IPS DF 6.9 (cell line): ENCODE results near the gene PRMT3.

ENCODE experiments used
- DNase-seq: peaks from one replicate; pipeline ENCODE4 v3.0.0-alpha.2; 2013; ENCODE audit warnings: low read depth, low spot score
- H3K27ac ChIP-seq: one replicate; pipeline ENCODE4 v1.5.1; 2013; ENCODE audit warnings: low read length, control low read depth
- H3K27me3 ChIP-seq: 2 replicates; pipeline ENCODE4 v1.6.1; 2013; ENCODE audit warnings: mild to moderate bottlenecking, low read length; ENCODE audit not compliant: control insufficient read depth, insufficient read depth
- H3K36me3 ChIP-seq: 2 replicates; pipeline ENCODE4 v1.6.1; 2013; ENCODE audit warnings: low read length; ENCODE audit not compliant: control insufficient read depth, insufficient read depth
- H3K4me1 ChIP-seq: 2 replicates; pipeline ENCODE4 v1.6.1; 2013; ENCODE audit warnings: low read length; ENCODE audit not compliant: control insufficient read depth, insufficient read depth
- H3K4me3 ChIP-seq: 2 replicates; pipeline ENCODE4 v1.5.1; 2013; ENCODE audit warnings: mild to moderate bottlenecking, low read length
- H3K9me3 ChIP-seq: 2 replicates; pipeline ENCODE4 v1.6.1; 2013; ENCODE audit warnings: low read length, inconsistent platforms; ENCODE audit not compliant: control insufficient read depth, insufficient read depth
- WGBS: extraction: QIAGEN DNeasy Blood & Tissue Kit; methylation state at CpG from one replicate; pipeline ENCODE4 v1.1.7; 2013; ENCODE audit warnings: mixed read lengths, missing lambda C conversion rate; ENCODE audit not compliant: insufficient read length, insufficient coverage; 5-methylcytosine and 5-hydroxymethylcytosine counted together

PRMT3 gene

GRCh38 chr11:20417771-20418170 lies 30.3 kb downstream of the PRMT3 start:
- no peaks in the 10 kb centered on the region for H3K27me3 ChIP-seq
- no peaks in the 10 kb centered on the region for H3K4me1 ChIP-seq
- no peak overlapping the region for H3K27ac ChIP-seq
- H3K4me3 ChIP-seq, result no peak overlapping the region
- H3K36me3 ChIP-seq, result no peaks in the 10 kb centered on the region; the same call in 1 of the 2 replicates
- DNase-seq, result no peak
- no peaks in the 10 kb centered on the region for H3K9me3 ChIP-seq
- WGBS, result no CpG with 5 or more reads among the region's 2 CpGs

- WGBS, result no CpG with 5 or more reads among the region's 2 CpGs
- H3K27ac ChIP-seq, result no peak overlapping the region
- no peaks in the 10 kb centered on the region for H3K27me3 ChIP-seq
- DNase-seq, result no peak
- H3K36me3 ChIP-seq, result no peaks in the 10 kb centered on the region
- no peak overlapping the region for H3K4me3 ChIP-seq
- H3K4me1 ChIP-seq, result no peaks in the 10 kb centered on the region
- H3K9me3 ChIP-seq, result no peaks in the 10 kb centered on the region
These were observed 34.4 kb downstream of the PRMT3 start for GRCh38 chr11:20421946-20422345.

GRCh38 chr11:20429216-20429615 lies 41.7 kb downstream of the PRMT3 start:
- no peak for DNase-seq
- no peaks in the 10 kb centered on the region for H3K9me3 ChIP-seq
- no peak overlapping the region for H3K4me3 ChIP-seq
- no peaks in the 10 kb centered on the region for H3K4me1 ChIP-seq
- H3K27me3 ChIP-seq, result no peaks in the 10 kb centered on the region
- H3K27ac ChIP-seq, result no peak overlapping the region
- no peaks in the 10 kb centered on the region for H3K36me3 ChIP-seq
- no CpG with 5 or more reads among the region's 5 CpGs for WGBS

GRCh38 chr11:20438637-20439036 lies 51.1 kb downstream of the PRMT3 start:
- no peak overlapping the region for H3K4me3 ChIP-seq
- WGBS, result no CpG with 5 or more reads among the region's 2 CpGs
- no peak overlapping the region for H3K27ac ChIP-seq
- no peaks in the 10 kb centered on the region for H3K4me1 ChIP-seq
- no peak for DNase-seq
- H3K27me3 ChIP-seq, result no peaks in the 10 kb centered on the region
- no peaks in the 10 kb centered on the region for H3K9me3 ChIP-seq
- H3K36me3 ChIP-seq, result no peaks in the 10 kb centered on the region; the same call in 1 of the 2 replicates

GRCh38 chr11:20443596-20443995 lies 56.1 kb downstream of the PRMT3 start:
- H3K9me3 ChIP-seq, result no peaks in the 10 kb centered on the region
- H3K27ac ChIP-seq, result no peak overlapping the region
- H3K27me3 ChIP-seq, result no peaks in the 10 kb centered on the region
- H3K36me3 ChIP-seq, result no peaks in the 10 kb centered on the region
- no peak overlapping the region for H3K4me3 ChIP-seq
- WGBS, result no CpG with 5 or more reads among the region's 3 CpGs
- H3K4me1 ChIP-seq, result no peaks in the 10 kb centered on the region
- no peak for DNase-seq

- H3K27me3 ChIP-seq, result no peaks in the 10 kb centered on the region
- no peak for DNase-seq
- H3K36me3 ChIP-seq, result no peaks in the 10 kb centered on the region
- no CpG with 5 or more reads among the region's 1 CpG for WGBS
- H3K4me1 ChIP-seq, result no peaks in the 10 kb centered on the region
- no peak overlapping the region for H3K27ac ChIP-seq
- no peaks in the 10 kb centered on the region for H3K9me3 ChIP-seq
- H3K4me3 ChIP-seq, result no peak overlapping the region
These were observed 57.0 kb downstream of the PRMT3 start for GRCh38 chr11:20444535-20444934.

GRCh38 chr11:20448834-20449233 lies 61.3 kb downstream of the PRMT3 start:
- Histone ChIP-seq H3K4me3 (no peak overlapping the region), H3K27me3 (no peaks in the 10 kb centered on the region), H3K4me1 (no peaks in the 10 kb centered on the region), H3K9me3 (no peaks in the 10 kb centered on the region), H3K36me3 (no peaks in the 10 kb centered on the region), H3K27ac (no peak overlapping the region)
- WGBS, result no CpG with 5 or more reads among the region's 4 CpGs
- no peak for DNase-seq

- Histone ChIP-seq H3K4me3 (no peak overlapping the region), H3K36me3 (no peaks in the 10 kb centered on the region), H3K27ac (no peak overlapping the region), H3K27me3 (no peaks in the 10 kb centered on the region), H3K9me3 (no peaks in the 10 kb centered on the region), H3K4me1 (no peaks in the 10 kb centered on the region)
- WGBS, result no CpG with 5 or more reads among the region's 2 CpGs
- no peak for DNase-seq
These were observed 63.3 kb downstream of the PRMT3 start for GRCh38 chr11:20450829-20451228.

- no peak for DNase-seq
- H3K27ac ChIP-seq, result no peak overlapping the region
These were observed 64.1 kb downstream of the PRMT3 start for GRCh38 chr11:20451568-20451967.

GRCh38 chr11:20452585-20452984 lies 65.1 kb downstream of the PRMT3 start:
- Histone ChIP-seq H3K27ac (no peak overlapping the region), H3K36me3 (no peaks in the 10 kb centered on the region), H3K4me3 (no peak overlapping the region), H3K27me3 (no peaks in the 10 kb centered on the region), H3K9me3 (no peaks in the 10 kb centered on the region), H3K4me1 (no peaks in the 10 kb centered on the region)
- WGBS, result 100% methylated on average over 1 of the region's 2 CpGs
- no peak for DNase-seq

More at GRCh38 chr11:20451568-20451967, 64.1 kb downstream of the PRMT3 start:
- no peaks in the 10 kb centered on the region for H3K27me3 ChIP-seq
- no peaks in the 10 kb centered on the region for H3K4me1 ChIP-seq
- H3K4me3 ChIP-seq, result no peak overlapping the region
- H3K9me3 ChIP-seq, result no peaks in the 10 kb centered on the region
- no CpG with 5 or more reads among the region's 2 CpGs for WGBS
- H3K36me3 ChIP-seq, result no peaks in the 10 kb centered on the region

GRCh38 chr11:20453657-20454316 lies 66.3 kb downstream of the PRMT3 start:
- no peaks in the 10 kb centered on the region for H3K4me1 ChIP-seq
- no peaks in the 10 kb centered on the region for H3K27me3 ChIP-seq
- H3K9me3 ChIP-seq, result no peaks in the 10 kb centered on the region
- H3K4me3 ChIP-seq, result no peak overlapping the region
- DNase-seq, result no peak
- H3K27ac ChIP-seq, result no peak overlapping the region
- WGBS, result no CpG with 5 or more reads among the region's 4 CpGs
- no peaks in the 10 kb centered on the region for H3K36me3 ChIP-seq
